SK-N-MC (cell line): Measurements from ENCODE around the gene RFLNA.

Experiments used
- DNase-seq: peaks from one replicate; pipeline ENCODE4 v3.0.0-alpha.2; 2011; ENCODE audit warnings: low read depth, low spot score
- H3K27ac ChIP-seq: fragments of 200-600 bp; sonication (generic); 2 replicates; pipeline ENCODE4 v1.5.1; 2016; ENCODE audit warnings: mixed run types
- H3K36me3 ChIP-seq: fragments of 200-600 bp; sonication (generic); 2 replicates; pipeline ENCODE4 v1.6.1; 2017; ENCODE audit warnings: antibody characterized with exemption, low read length, mixed read lengths; ENCODE audit not compliant: insufficient read depth
- H3K4me3 ChIP-seq: fragments of 200-600 bp; sonication (generic); 2 replicates; pipeline ENCODE4 v1.5.1; 2016
- H3K9ac ChIP-seq: fragments of 200-600 bp; sonication (generic); 2 replicates; pipeline ENCODE4 v1.8.0; 2017; ENCODE audit warnings: mixed run types, mixed read lengths; ENCODE audit not compliant: insufficient read length
- H3K9me3 ChIP-seq: fragments of 200-600 bp; sonication (generic); 2 replicates; pipeline ENCODE4 v1.6.1; 2017; ENCODE audit warnings: low read depth, mild to moderate bottlenecking, antibody characterized with exemption, low read length, moderate library complexity, mixed read lengths
- EZH2 ChIP-seq: fragments of 200-600 bp; sonication (generic); IDR thresholded peaks from one replicate; pipeline ENCODE4 v1.6.1; 2017; ENCODE audit warnings: antibody characterized with exemption
- FOXP2 ChIP-seq: optimal IDR thresholded peaks from 2 replicates; pipeline ENCODE3; 2011; ENCODE audit warnings: mild to moderate bottlenecking, moderate library complexity; ENCODE audit not compliant: insufficient read depth; ENCODE audit errors: extremely low read length, control extremely low read depth
- POLR2AphosphoS5 ChIP-seq: IDR thresholded peaks from 2 replicates; pipeline ENCODE4 v1.6.1; 2012; ENCODE audit warnings: mild to moderate bottlenecking, low read depth, low read length, borderline replicate concordance

RFLNA gene

DNA sequence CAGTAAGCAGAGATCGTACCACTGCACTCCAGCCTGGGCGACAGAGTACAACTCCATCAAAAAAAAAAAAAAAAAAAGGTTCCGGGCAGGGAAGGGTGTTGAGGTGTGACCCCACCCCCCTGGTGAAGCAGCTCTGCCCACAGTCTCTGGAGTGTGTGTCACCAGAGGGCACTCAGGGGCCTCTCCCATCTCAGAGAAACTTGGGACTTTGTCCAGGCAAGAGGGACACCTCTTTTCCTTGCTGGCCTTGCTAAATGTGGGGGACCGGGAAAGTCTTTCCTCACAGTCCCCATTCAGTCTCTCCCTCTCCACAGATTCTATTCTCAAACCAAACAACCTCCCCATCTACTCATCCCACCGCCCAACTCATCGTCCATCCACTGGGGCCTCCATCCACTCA, 43.6 kb downstream of the RFLNA start:
- no peak overlapping the region for H3K27ac ChIP-seq
- no peak overlapping the region for H3K9ac ChIP-seq
- H3K36me3 ChIP-seq = peaks cover 34% of the 10 kb centered on the region; the same call in 1 of the 2 replicates
- no peak overlapping the region for H3K4me3 ChIP-seq
- TF ChIP-seq POLR2AphosphoS5 (no peak), FOXP2 (no peak), EZH2 (no peak)
- DNase-seq = no peak
- no peaks in the 10 kb centered on the region for H3K9me3 ChIP-seq

GRCh38 chr12:124338876-124339603, 44.1 kb downstream of the RFLNA start:
- peaks cover 31% of the 10 kb centered on the region; the same call in 1 of the 2 replicates for H3K36me3 ChIP-seq
- H3K4me3 ChIP-seq = no peak overlapping the region
- DNase-seq = no peak
- H3K9me3 ChIP-seq = no peaks in the 10 kb centered on the region
- no peak overlapping the region for H3K9ac ChIP-seq
- no peak overlapping the region for H3K27ac ChIP-seq
- TF ChIP-seq EZH2 = no peak
- no peak for TF ChIP-seq FOXP2
- TF ChIP-seq POLR2AphosphoS5 = no peak

- no peak overlapping the region for H3K27ac ChIP-seq
- H3K9ac ChIP-seq = no peak overlapping the region
- TF ChIP-seq EZH2 (no peak), FOXP2 (no peak), POLR2AphosphoS5 (no peak)
- H3K9me3 ChIP-seq = no peaks in the 10 kb centered on the region
- peaks cover 21% of the 10 kb centered on the region; the same call in 1 of the 2 replicates for H3K36me3 ChIP-seq
- DNase-seq = no peak
- H3K4me3 ChIP-seq = no peak overlapping the region
Measured at GRCh38 chr12:124340080-124340900, 45.4 kb downstream of the RFLNA start.

- no peaks in the 10 kb centered on the region for H3K9me3 ChIP-seq
- no peak for TF ChIP-seq EZH2
- no peak for TF ChIP-seq POLR2AphosphoS5
- TF ChIP-seq FOXP2 = no peak
- no peak overlapping the region for H3K27ac ChIP-seq
- no peak overlapping the region for H3K4me3 ChIP-seq
- peaks cover 19% of the 10 kb centered on the region; the same call in 1 of the 2 replicates for H3K36me3 ChIP-seq
- H3K9ac ChIP-seq = no peak overlapping the region
- no peak for DNase-seq
Measured at GRCh38 chr12:124341645-124342069, 46.8 kb downstream of the RFLNA start.

GRCh38 chr12:124344022-124344421, 49.1 kb downstream of the RFLNA start:
- H3K27ac ChIP-seq = no peak overlapping the region
- H3K9me3 ChIP-seq = no peaks in the 10 kb centered on the region
- H3K9ac ChIP-seq = no peak overlapping the region
- no peak for TF ChIP-seq POLR2AphosphoS5
- peaks cover 30% of the 10 kb centered on the region; the same call in 1 of the 2 replicates for H3K36me3 ChIP-seq
- no peak overlapping the region for H3K4me3 ChIP-seq
- DNase-seq = no peak

- Histone ChIP-seq H3K27ac (no peak overlapping the region), H3K36me3 (peaks cover 30% of the 10 kb centered on the region; the same call in 1 of the 2 replicates), H3K4me3 (no peak overlapping the region), H3K9ac (no peak overlapping the region), H3K9me3 (no peaks in the 10 kb centered on the region)
- DNase-seq = no peak
- TF ChIP-seq EZH2 (no peak), FOXP2 (no peak), POLR2AphosphoS5 (no peak)
Measured at GRCh38 chr12:124344526-124344925, 49.6 kb downstream of the RFLNA start.

- H3K36me3 ChIP-seq = peaks cover 37% of the 10 kb centered on the region; the same call in 1 of the 2 replicates
Measured at GRCh38 chr12:124345795-124346194, 50.9 kb downstream of the RFLNA start.

GRCh38 chr12:124346425-124347168, 51.7 kb downstream of the RFLNA start:
- H3K36me3 ChIP-seq = peaks cover 40% of the 10 kb centered on the region; the same call in 1 of the 2 replicates
- H3K9me3 ChIP-seq = no peaks in the 10 kb centered on the region
- H3K27ac ChIP-seq = no peak overlapping the region
- H3K4me3 ChIP-seq = no peak overlapping the region
- no peak overlapping the region for H3K9ac ChIP-seq
- DNase-seq = no peak
- TF ChIP-seq POLR2AphosphoS5 = no peak
- TF ChIP-seq EZH2 = no peak
- no peak for TF ChIP-seq FOXP2

More at GRCh38 chr12:124345795-124346194, 50.9 kb downstream of the RFLNA start:
- Histone ChIP-seq H3K4me3 (no peak overlapping the region), H3K9ac (no peak overlapping the region), H3K9me3 (no peaks in the 10 kb centered on the region), H3K27ac (no peak overlapping the region)
- DNase-seq = no peak
- TF ChIP-seq EZH2 = no peak
- no peak for TF ChIP-seq FOXP2
- no peak for TF ChIP-seq POLR2AphosphoS5
